Fibroblast of skin of abdomen (primary cell): ENCODE data around the gene IRX6.

Source experiments
- DNase-seq: peaks from one replicate; pipeline ENCODE4 v3.0.0-alpha.2; 2013

IRX6 gene

GRCh38 chr16:55367866-55368603 lies 44.0 kb downstream of the IRX6 start:
- peak; percentile 81 for DNase-seq

- no peak for DNase-seq
Observed at GRCh38 chr16:55369151-55369550, 45.1 kb downstream of the IRX6 start.

DNA sequence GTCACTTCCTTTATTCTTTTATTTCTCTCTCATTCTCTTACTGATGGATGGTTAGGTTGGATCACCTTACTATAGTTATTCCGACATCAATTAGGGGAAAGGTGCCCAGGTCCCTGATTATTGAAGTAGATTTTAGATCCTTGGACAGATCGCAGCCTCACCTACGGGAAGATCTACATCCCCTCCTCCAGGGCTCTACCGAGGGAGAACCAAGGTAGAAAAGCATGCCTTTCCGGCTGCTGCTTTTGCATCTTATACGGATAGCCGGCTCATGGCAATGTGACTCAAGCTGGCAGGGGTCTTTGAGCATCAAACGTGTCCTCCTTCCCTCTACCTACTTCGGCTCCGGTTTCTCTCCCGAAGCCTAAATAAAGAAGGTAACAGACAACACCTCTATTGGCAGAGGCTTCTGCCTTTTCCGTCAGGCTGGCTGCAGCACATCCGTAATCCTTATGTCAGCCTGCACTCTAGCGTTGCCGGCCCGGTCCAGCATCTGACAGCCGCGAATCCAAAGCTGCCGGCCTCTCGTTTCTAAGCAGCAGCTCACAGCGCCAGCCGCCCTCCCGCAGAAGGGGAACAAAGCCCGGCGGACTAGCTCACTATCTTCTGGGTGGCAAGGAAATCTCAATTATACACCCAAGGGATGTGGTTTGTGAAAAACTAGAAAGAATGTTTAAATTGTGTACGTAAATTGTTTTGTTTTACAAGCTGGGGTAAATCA lies 46.9 kb downstream of the IRX6 start:
- DNase-seq, result peak; percentile 69

GRCh38 chr16:55372792-55373488 lies 48.9 kb downstream of the IRX6 start:
- no peak for DNase-seq

DNA sequence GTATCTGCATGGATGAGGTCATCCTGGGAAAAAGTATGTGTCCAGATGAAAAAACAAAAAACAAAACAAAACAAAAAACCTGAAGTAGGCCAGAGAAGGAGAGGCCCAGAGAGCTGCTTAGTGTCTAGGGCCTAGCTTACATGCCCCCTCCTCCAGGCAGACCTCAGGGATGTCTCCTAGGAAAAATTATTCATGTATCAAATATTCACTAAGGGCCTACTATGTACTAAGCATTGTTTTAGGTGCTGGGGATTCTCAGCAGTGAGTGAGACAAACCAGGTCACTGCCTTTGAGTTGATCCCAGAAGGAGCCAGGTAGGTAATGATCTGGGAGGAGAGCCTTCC lies 49.5 kb downstream of the IRX6 start:
- DNase-seq, result no peak

GRCh38 chr16:55376045-55376444 lies 52.0 kb downstream of the IRX6 start:
- no peak for DNase-seq

GRCh38 chr16:55376567-55377167 lies 52.7 kb downstream of the IRX6 start:
- DNase-seq, result no peak

DNA sequence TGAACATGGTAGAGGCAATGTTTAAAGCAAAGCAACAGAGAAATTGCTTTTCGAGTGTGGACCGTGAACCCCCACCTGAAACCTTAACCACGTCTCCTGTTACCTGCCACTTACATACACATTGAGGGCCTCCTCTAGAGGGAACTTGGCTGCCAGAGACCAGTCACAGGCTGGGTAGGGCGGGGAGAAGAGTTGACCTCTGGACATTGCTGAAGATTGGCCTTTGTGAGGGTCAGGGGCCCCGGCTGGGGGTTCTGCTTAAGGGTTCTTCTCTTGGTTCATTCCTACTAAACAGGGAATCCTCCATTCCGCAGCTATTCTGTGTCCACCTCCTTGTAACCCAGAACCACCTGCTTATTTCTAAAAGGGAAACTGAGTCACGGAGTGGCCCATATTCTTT lies 53.8 kb downstream of the IRX6 start:
- no peak for DNase-seq

GRCh38 chr16:55378616-55379015 lies 54.6 kb downstream of the IRX6 start:
- DNase-seq, result no peak

GRCh38 chr16:55379371-55379770 lies 55.4 kb downstream of the IRX6 start:
- DNase-seq, result no peak

GRCh38 chr16:55379876-55380390 lies 55.9 kb downstream of the IRX6 start:
- no peak for DNase-seq
